MCF 10A (cell line): Measurements from ENCODE around the gene CYP17A1. TPM values are rescaled to one million over a fixed set of nuclear protein-coding genes. Genes with fewer than 3 reads are reported as not detected.
A peak's percentile ranks its signal among the peaks of the same experiment; 100 is the strongest.

Source experiments
- BruUV-seq: library from RNA; stranded (reverse); fragments of 400-500 nt; replicated peaks from 2 replicates; lab custom pipeline; 2021; lab: Mats Ljungman, UMichigan
- CTCF ChIA-PET: fragments of 300-600 bp; sonication (Branson Sonifier 250); formaldehyde crosslinking; extraction: SDS; loops from one replicate; lab custom pipeline; 2021; ENCODE audit warnings: antibody characterized with exemption, inconsistent platforms; lab: Yijun Ruan, JAX
- POLR2A ChIA-PET: fragments of 300-600, 350-650 bp; sonication (Branson Sonifier 250); formaldehyde crosslinking; extraction: SDS; loops from one replicate; lab custom pipeline; 2020; ENCODE audit warnings: antibody characterized with exemption, inconsistent platforms; lab: Yijun Ruan, JAX
- DNase-seq: peaks from one replicate; pipeline ENCODE4 v3.0.0-alpha.2; 2018; ENCODE audit not compliant: unreplicated experiment
- H3K27ac Mint-ChIP-seq: one replicate; pipeline ENCODE4 v1.8.0; 2022; ENCODE audit warnings: mild to moderate bottlenecking, low read depth, mixed read lengths; ENCODE audit not compliant: unreplicated experiment
- H3K27me3 Mint-ChIP-seq: one replicate; pipeline ENCODE4 v1.8.0; 2022; ENCODE audit warnings: mixed read lengths; ENCODE audit not compliant: insufficient read depth, unreplicated experiment
- H3K36me3 Mint-ChIP-seq: one replicate; pipeline ENCODE4 v1.8.0; 2022; ENCODE audit warnings: mild to moderate bottlenecking, moderate library complexity, mixed read lengths; ENCODE audit not compliant: insufficient read depth, unreplicated experiment
- H3K4me1 Mint-ChIP-seq: one replicate; pipeline ENCODE4 v1.8.0; 2022; ENCODE audit warnings: mixed read lengths; ENCODE audit not compliant: insufficient read depth, unreplicated experiment
- H3K4me3 Mint-ChIP-seq: one replicate; pipeline ENCODE4 v1.8.0; 2022; ENCODE audit warnings: mild to moderate bottlenecking, moderate library complexity, mixed read lengths; ENCODE audit not compliant: unreplicated experiment
- H3K9me3 Mint-ChIP-seq: one replicate; pipeline ENCODE4 v1.8.0; 2022; ENCODE audit warnings: mixed read lengths; ENCODE audit not compliant: unreplicated experiment
- intact Hi-C: fragments of 100-400 bp; cut with micrococcal nuclease; formaldehyde crosslinking; loops from 2 replicates; pipeline ENCODE4 v1.14.1; 2022
- total RNA-seq: library from RNA; stranded (reverse); gene quantifications from 2 replicates; pipeline ENCODE4 v1.2.3, GENCODE V29; 2022
- TF ChIP-seq, protein P1 (sequence below): fragments of 200-600 bp; IDR thresholded peaks from one replicate; pipeline ENCODE4 v1.8.0; 2022; ENCODE audit warnings: antibody characterized with exemption, mild to moderate bottlenecking; ENCODE audit not compliant: unreplicated experiment

The CYP17A1 gene
- total RNA-seq, 1 experiment from 2014 or later: not detected

DNA sequence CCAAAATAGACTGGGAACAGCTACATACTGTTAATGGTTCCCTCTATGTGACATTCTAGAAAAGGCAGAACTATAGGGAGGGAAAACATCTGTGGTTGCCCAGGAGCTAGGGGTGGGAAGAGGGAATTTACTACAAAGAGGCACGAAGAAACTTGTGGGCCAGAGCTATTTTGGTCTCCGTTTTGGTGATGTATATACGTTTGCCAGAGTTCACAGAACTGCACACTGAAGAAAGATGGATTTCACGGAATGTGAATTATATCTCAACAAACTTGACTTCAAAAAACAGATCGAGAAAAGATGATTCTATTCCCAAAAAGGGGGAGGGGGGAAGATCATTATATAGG, 31.7 kb upstream of the CYP17A1 start:
- BruUV-seq: no TSS peak

DNA sequence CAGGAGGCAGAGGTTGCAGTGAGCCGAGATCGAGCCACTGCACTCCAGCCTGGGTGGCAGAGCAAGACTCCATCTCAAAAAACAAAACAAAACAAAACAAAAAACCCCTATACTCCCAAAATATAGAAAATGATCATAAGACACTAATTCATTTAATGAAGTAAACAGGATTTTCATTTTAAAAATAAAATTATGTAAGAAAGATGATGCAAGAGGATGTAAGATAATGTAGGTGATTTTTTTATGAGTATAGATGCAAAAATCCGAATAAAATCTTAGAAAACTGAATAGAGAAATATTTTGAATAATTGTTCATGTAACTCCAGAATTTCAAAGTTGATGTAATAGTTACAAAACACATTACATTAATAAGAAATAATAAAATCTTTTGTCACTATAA, 28.4 kb upstream of the CYP17A1 start:
- CTCF ChIA-PET: interaction anchor here (2.5 kb wide), 1 partner anchor 35 kb away, joined by 14 read pairs; no protein-coding TSS in a partner anchor
- Mint-ChIP-seq H3K36me3 (peaks cover 24% of the 10 kb centered on the region), H3K27me3 (no peaks in the 10 kb centered on the region), H3K9me3 (no peaks in the 10 kb centered on the region), H3K4me3 (no peak overlapping the region), H3K27ac (no peak overlapping the region), H3K4me1 (no peaks in the 10 kb centered on the region)
- no TSS peak for BruUV-seq
- TF ChIP-seq, protein P1, sequence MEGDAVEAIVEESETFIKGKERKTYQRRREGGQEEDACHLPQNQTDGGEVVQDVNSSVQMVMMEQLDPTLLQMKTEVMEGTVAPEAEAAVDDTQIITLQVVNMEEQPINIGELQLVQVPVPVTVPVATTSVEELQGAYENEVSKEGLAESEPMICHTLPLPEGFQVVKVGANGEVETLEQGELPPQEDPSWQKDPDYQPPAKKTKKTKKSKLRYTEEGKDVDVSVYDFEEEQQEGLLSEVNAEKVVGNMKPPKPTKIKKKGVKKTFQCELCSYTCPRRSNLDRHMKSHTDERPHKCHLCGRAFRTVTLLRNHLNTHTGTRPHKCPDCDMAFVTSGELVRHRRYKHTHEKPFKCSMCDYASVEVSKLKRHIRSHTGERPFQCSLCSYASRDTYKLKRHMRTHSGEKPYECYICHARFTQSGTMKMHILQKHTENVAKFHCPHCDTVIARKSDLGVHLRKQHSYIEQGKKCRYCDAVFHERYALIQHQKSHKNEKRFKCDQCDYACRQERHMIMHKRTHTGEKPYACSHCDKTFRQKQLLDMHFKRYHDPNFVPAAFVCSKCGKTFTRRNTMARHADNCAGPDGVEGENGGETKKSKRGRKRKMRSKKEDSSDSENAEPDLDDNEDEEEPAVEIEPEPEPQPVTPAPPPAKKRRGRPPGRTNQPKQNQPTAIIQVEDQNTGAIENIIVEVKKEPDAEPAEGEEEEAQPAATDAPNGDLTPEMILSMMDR: no peak
- no peak for DNase-seq
- intact Hi-C loops: no loop called here
- POLR2A ChIA-PET: interaction anchor here (0.8 kb wide), 1 partner anchor 11 kb away, joined by 3 read pairs; no protein-coding TSS in a partner anchor

More for the DNA sequence above, 31.7 kb upstream of the CYP17A1 start:
- Mint-ChIP-seq H3K4me1 (no peaks in the 10 kb centered on the region), H3K36me3 (peaks cover 10% of the 10 kb centered on the region), H3K27ac (no peak overlapping the region), H3K4me3 (no peak overlapping the region), H3K9me3 (no peaks in the 10 kb centered on the region), H3K27me3 (no peaks in the 10 kb centered on the region)
- no peak for DNase-seq
- ChIA-PET POLR2A (interaction anchor here (0.7 kb wide), 2 partner anchors 18 to 133 kb away, joined by 3 read pairs; no protein-coding TSS in a partner anchor), CTCF (no interaction called here)
- TF ChIP-seq, protein P1: no peak
- intact Hi-C loops: no loop called here

DNA sequence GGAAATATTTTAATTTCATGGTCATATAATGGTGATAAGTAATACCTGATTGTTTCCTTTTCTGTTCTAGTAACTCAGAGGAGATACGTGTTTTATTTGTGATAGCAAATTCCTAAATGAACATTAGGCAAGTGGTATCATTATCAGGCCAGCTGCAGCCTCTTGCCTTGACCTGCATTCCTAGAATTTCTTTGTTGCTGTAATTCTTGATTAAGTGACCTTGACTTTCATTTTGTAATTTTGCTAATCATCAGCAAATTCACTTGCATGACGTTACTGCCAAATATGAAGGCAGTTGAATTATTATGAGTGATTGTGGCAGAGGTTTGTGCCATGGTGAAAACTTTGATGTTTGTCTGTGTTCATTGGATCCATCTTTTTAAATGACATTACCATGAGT, 26.4 kb upstream of the CYP17A1 start:
- no peak for DNase-seq
- H3K27me3 Mint-ChIP-seq: no peaks in the 10 kb centered on the region
- H3K27ac Mint-ChIP-seq: no peak overlapping the region
- no peak overlapping the region for H3K4me3 Mint-ChIP-seq
- H3K4me1 Mint-ChIP-seq: no peaks in the 10 kb centered on the region
- ChIA-PET CTCF (interaction anchor here (1.7 kb wide), 1 partner anchor 38 kb away, joined by 3 read pairs; no protein-coding TSS in a partner anchor), POLR2A (interaction anchor here (0.6 to 1.5 kb wide), 2 partner anchors 12 to 218 kb away, joined by 4 to 5 read pairs; no protein-coding TSS in a partner anchor)
- H3K36me3 Mint-ChIP-seq: peaks cover 27% of the 10 kb centered on the region
- BruUV-seq: TSS peak; percentile 37
- no peaks in the 10 kb centered on the region for H3K9me3 Mint-ChIP-seq
- TF ChIP-seq, protein P1: no peak
- intact Hi-C loops: no loop called here

DNA sequence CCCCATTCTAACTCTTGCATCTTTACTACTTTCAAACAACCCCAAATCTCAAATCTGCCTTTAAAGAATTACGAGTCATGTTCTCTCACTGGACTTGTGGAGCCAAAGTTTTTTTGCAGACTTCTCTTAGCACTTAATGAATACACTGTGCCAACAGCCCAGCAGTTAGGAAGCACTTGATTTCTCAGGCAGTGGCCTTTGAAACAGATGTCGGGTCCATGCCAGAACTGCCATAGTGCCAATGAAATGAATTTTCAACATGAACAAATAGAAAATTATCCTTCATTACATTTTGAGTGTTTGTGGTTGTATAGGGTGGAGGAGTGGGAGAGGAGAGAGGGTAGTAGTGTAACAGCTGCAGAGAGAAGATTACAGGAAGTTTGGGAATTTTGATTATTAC, 22.7 kb upstream of the CYP17A1 start:
- Mint-ChIP-seq H3K4me1 (peaks cover 7% of the 10 kb centered on the region), H3K27ac (no peak overlapping the region), H3K36me3 (peaks cover 23% of the 10 kb centered on the region), H3K27me3 (no peaks in the 10 kb centered on the region), H3K4me3 (no peak overlapping the region), H3K9me3 (no peaks in the 10 kb centered on the region)
- DNase-seq: no peak
- CTCF ChIA-PET: interaction anchor here (0.6 kb wide), 1 partner anchor 135 kb away, joined by 3 read pairs; no protein-coding TSS in a partner anchor
- POLR2A ChIA-PET: no interaction called here
- TF ChIP-seq, protein P1: no peak
- BruUV-seq: no TSS peak
- intact Hi-C loops: no loop called here
